ENCODE data around the gene UBASH3A. TPM values are rescaled to one million over a fixed set of nuclear protein-coding genes. Genes with fewer than 3 reads are reported as not detected.
A peak's percentile ranks its signal among the peaks of the same experiment; 100 is the strongest.

Gene UBASH3A
- total RNA-seq, 1 experiment from 2014 or later: 0.07 TPM

- H2AFZ ChIP-seq (ENCODE audit: low read depth, low read length, poor library complexity, severe bottlenecking): no peak overlapping the region
- no peak for DNase-seq (ENCODE audit: low read depth, low spot score)
Observed at GRCh38 chr21:42495027-42495426, 91.3 kb downstream of the UBASH3A start.

DNA sequence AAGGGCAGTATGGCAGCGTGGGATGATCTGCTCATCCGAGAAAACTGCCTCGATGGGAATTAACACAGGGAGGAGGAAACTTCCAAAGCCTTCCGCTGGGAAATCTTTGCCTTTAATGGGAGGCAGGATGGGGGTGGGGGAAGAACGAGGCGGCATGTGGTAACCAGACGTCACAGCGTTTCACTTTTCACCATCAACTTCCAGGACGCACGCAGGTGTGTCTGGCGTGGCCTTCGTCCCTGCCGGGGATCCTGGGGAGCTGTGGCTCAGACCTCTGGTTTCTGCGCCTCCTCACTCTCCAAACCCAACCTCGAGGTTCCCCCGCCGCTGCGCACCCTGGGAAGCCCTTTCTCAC lies 92.0 kb downstream of the UBASH3A start:
- RAD21 ChIA-PET (ENCODE audit: low non-redundant PET in 1 of 2, low total read pairs in 2 of 2, uncharacterized antibody in 2 of 2, unreplicated experiment in 2 of 2): no interaction called here
- no peak for DNase-seq (ENCODE audit: low read depth, low spot score)
- TF ChIP-seq CEBPB (IDR thresholded peaks at IDR 0.05; ENCODE audit: low read depth) (no peak), MAX (IDR thresholded peaks at IDR 0.05) (peak; percentile 14; the same call in 1 of the 2 replicates)
- peak overlapping the region; percentile 82 for H2AFZ ChIP-seq (ENCODE audit: low read depth, low read length, poor library complexity, severe bottlenecking)
- H3K4me2 ChIP-seq (ENCODE audit: low read length): peak overlapping the region; percentile 90
- ATAC-seq: peak; percentile 10
- no peaks in the 10 kb centered on the region for H3K79me2 ChIP-seq (ENCODE audit: insufficient read depth, low read length)
- intact Hi-C loops (cut with micrococcal nuclease): no loop called here
- H3K4me1 ChIP-seq (ENCODE audit: control insufficient read depth in 1 of 2, insufficient read depth in 2 of 2, low read length in 2 of 2): peaks cover 10 to 28% of the 10 kb centered on the region in 2 experiments; a peak in 3 of 4 replicates
- H3K27me3 ChIP-seq (ENCODE audit: insufficient read depth, low read length): no peaks in the 10 kb centered on the region
- no peaks in the 10 kb centered on the region for H3K9me3 ChIP-seq (ENCODE audit: control insufficient read depth in 1 of 2, insufficient read depth in 1 of 2, low read depth in 1 of 2, low read length in 2 of 2)
- no peaks in the 10 kb centered on the region for H4K20me1 ChIP-seq (ENCODE audit: insufficient read depth)
- POLR2A ChIA-PET: no interaction called here
- H3K36me3 ChIP-seq (ENCODE audit: control insufficient read depth in 1 of 2, insufficient read depth in 2 of 2, low read length in 2 of 2): no peaks in the 10 kb centered on the region
- no peak overlapping the region; the same call in 1 of the 2 replicates for H3K27ac ChIP-seq (ENCODE audit: low read depth, low read length)
- H3K9me2 ChIP-seq (ENCODE audit: insufficient read depth): no peaks in the 10 kb centered on the region
- peak overlapping the region; percentile 55 for H3K9ac ChIP-seq (ENCODE audit: low read length)
- H3K4me3 ChIP-seq (replicated peaks in 1 of 2; ENCODE audit: low read depth in 1 of 2, low read length in 2 of 2): peak overlapping the region; percentile 51 to 66
- CTCF ChIA-PET: interaction anchor here (0.8 kb wide), 1 partner anchor 28 kb away, joined by 3 read pairs; no protein-coding TSS in a partner anchor
- BruUV-seq (replicated peaks): no TSS peak

More at GRCh38 chr21:42495027-42495426, 91.3 kb downstream of the UBASH3A start:
- ATAC-seq: no peak
- peak overlapping the region; percentile 90 for H3K4me2 ChIP-seq (ENCODE audit: low read length)
- ChIA-PET POLR2A (no interaction called here), CTCF (no interaction called here), RAD21 (ENCODE audit: low non-redundant PET in 1 of 2, low total read pairs in 2 of 2, uncharacterized antibody in 2 of 2, unreplicated experiment in 2 of 2) (no interaction called here)
- no peak overlapping the region for H3K4me3 ChIP-seq (replicated peaks in 1 of 2; ENCODE audit: low read depth in 1 of 2, low read length in 2 of 2)
- intact Hi-C loops (cut with micrococcal nuclease): no loop called here
- H3K9me3 ChIP-seq (ENCODE audit: control insufficient read depth in 1 of 2, insufficient read depth in 1 of 2, low read depth in 1 of 2, low read length in 2 of 2): no peaks in the 10 kb centered on the region
- H4K20me1 ChIP-seq (ENCODE audit: insufficient read depth): no peaks in the 10 kb centered on the region
- no peaks in the 10 kb centered on the region for H3K79me2 ChIP-seq (ENCODE audit: insufficient read depth, low read length)
- TF ChIP-seq MAX (IDR thresholded peaks at IDR 0.05): no peak
- no TSS peak for BruUV-seq (replicated peaks)
- peaks cover 10 to 28% of the 10 kb centered on the region in 2 experiments; a peak in 3 of 4 replicates for H3K4me1 ChIP-seq (ENCODE audit: control insufficient read depth in 1 of 2, insufficient read depth in 2 of 2, low read length in 2 of 2)
- no peak overlapping the region for H3K9ac ChIP-seq (ENCODE audit: low read length)
- no peaks in the 10 kb centered on the region for H3K9me2 ChIP-seq (ENCODE audit: insufficient read depth)
- no peak overlapping the region for H3K27ac ChIP-seq (ENCODE audit: low read depth, low read length)
- H3K27me3 ChIP-seq (ENCODE audit: insufficient read depth, low read length): no peaks in the 10 kb centered on the region
- H3K36me3 ChIP-seq (ENCODE audit: control insufficient read depth in 1 of 2, insufficient read depth in 2 of 2, low read length in 2 of 2): no peaks in the 10 kb centered on the region

Data from HCT116 (cell line).